GM10266 (cell line): ENCODE results near the gene OR51G1.

Experiments used
- DNase-seq: peaks from one replicate; pipeline ENCODE4 v3.0.0; 2012; ENCODE audit errors: extremely low spot score
- CTCF ChIP-seq: IDR thresholded peaks from 2 replicates; pipeline ENCODE4 v1.5.1; 2012; ENCODE audit warnings: mild to moderate bottlenecking, low read depth; ENCODE audit not compliant: control insufficient read depth, insufficient read depth; ENCODE audit errors: missing control alignments

OR51G1 gene

DNA sequence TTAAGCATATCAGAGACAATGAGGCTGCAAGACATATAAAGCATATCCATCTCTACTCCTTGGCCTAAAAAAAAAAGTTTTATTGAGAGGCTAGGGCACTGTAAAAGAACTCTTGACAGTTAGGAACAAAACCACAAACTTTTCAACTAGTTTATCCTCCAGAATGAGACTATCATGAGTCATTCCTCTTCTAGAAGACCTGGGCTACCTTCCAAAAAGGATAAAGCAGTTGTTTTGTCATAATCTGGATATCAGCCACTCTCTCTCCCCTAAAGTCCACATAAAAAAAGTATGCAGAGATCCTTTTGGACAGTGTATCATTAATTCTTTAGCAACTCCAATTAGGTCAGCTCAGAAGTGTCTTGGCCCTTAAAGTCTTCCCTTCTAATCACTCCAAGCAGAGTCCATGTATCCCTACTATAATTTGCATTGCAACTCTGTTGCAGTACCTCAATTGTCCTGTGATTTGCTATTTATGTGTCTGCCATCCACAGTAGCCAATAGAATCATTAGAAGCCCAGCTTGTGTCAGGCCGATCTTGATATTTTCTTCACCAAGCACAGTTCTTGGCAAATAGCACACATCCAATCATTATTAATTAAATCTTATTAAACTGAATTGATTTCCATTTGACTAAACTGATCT, 32.0 kb downstream of the OR51G1 start:
- no peak for TF ChIP-seq CTCF
- no peak for DNase-seq

- no peak for TF ChIP-seq CTCF
Observed at GRCh38 chr11:4890279-4890678, 33.9 kb downstream of the OR51G1 start.

DNA sequence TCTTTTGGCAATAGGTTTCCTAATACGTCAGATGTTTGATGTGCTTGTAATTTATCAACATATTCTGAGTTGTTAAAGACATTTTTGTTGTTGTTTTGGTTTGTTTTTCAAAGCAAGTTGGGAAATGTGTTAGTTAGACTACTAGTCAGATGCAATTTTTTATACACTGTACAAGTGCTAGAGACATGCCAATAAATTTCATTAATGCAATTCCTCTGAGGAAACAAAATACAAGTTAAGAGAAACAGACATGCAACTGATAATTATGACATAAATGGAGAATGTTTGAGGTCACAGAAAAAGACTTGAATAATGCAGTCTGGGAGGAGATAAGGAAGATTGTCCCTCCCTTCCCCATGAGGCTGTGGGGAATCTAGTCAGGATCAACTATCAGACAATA, 36.5 kb downstream of the OR51G1 start:
- no peak for DNase-seq
- no peak for TF ChIP-seq CTCF

More at GRCh38 chr11:4890279-4890678, 33.9 kb downstream of the OR51G1 start:
- DNase-seq, result no peak

DNA sequence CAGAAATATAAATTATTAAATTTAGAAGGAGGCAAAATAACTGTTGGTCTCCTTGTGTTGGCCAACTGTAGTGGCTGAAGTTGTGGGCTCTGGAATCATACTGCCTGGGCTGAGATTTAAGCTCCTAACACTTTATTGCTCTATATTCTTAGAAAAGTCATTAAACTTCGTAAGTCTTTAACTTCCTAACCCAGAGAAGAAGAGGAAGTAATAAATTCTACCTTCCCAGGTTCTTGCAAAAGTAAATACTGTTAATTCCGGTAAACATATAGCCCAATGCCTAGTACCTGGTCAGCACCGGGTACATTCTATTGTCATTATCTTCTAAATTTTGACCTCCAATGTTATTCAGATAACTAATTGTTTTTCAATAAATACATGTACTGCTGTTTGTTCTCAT, 38.0 kb downstream of the OR51G1 start:
- no peak for DNase-seq
- TF ChIP-seq CTCF, result no peak

DNA sequence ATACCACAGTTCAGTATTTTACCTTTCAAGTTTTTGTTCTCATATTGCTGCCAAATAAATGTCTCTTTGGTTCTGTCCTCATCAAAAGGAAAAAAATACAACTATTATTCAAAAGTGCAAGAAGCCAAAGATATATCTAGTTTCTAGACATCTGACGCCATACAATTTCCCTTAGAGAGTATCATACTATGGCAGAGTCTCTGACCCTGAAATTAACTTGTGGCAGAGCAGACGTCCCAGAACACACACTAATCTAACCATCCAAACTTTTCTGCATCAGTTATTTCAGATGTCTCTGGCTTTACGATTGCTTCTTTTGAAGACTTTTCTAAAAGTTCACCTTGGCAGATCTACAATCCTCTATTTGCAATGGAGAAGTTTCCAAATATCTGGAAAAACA, 39.8 kb downstream of the OR51G1 start:
- TF ChIP-seq CTCF, result no peak
- DNase-seq, result no peak

GRCh38 chr11:4882543-4882942, 41.6 kb downstream of the OR51G1 start:
- no peak for DNase-seq
- TF ChIP-seq CTCF, result no peak

DNA sequence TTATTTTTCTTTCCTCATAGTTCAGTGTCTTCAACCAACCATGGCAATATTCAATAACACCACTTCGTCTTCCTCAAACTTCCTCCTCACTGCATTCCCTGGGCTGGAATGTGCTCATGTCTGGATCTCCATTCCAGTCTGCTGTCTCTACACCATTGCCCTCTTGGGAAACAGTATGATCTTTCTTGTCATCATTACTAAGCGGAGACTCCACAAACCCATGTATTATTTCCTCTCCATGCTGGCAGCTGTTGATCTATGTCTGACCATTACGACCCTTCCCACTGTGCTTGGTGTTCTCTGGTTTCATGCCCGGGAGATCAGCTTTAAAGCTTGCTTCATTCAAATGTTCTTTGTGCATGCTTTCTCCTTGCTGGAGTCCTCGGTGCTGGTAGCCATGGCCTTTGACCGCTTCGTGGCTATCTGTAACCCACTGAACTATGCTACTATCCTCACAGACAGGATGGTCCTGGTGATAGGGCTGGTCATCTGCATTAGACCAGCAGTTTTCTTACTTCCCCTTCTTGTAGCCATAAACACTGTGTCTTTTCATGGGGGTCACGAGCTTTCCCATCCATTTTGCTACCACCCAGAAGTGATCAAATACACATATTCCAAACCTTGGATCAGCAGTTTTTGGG, 42.2 kb downstream of the OR51G1 start, which contains the start of gene OR51T1:
TSS of gene OR51T1 (plus strand) at position 41 of the 641 bp plus-strand sequence. CDS start at position 41, 0 bp downstream.
- no peak for TF ChIP-seq CTCF
- DNase-seq, result no peak
